Liver (tissue), 9 donors: ENCODE measurements around the gene MRPS18A. TPM values are rescaled to one million over a fixed set of nuclear protein-coding genes. Genes with fewer than 3 reads are reported as not detected.

Source experiments
- DNase-seq: peaks from one replicate; pipeline ENCODE4 v3.0.0-alpha.2; 2017; ENCODE audit warnings: low spot score
- H3K27ac ChIP-seq, 2 donors: one replicate each; pipeline ENCODE4 v1.7.0; 2013; ENCODE audit warnings: inconsistent platforms in 2 of 2, low read length in 2 of 2, control low read depth in 1 of 2, low read depth in 1 of 2, mild to moderate bottlenecking in 1 of 2
- H3K27me3 ChIP-seq, 4 donors: one replicate each; pipeline versions ENCODE4 v1.6.1 to v1.7.0; 2013; ENCODE audit warnings: low read length in 3 of 4, inconsistent platforms in 1 of 4, mild to moderate bottlenecking in 1 of 4, moderate library complexity in 1 of 4; ENCODE audit not compliant: control insufficient read depth in 4 of 4, insufficient read depth in 4 of 4
- H3K36me3 ChIP-seq, 4 donors: one replicate each; pipeline versions ENCODE4 v1.6.1 to v1.7.0; 2013; ENCODE audit warnings: low read length in 3 of 4, mild to moderate bottlenecking in 3 of 4, low read depth in 1 of 4, moderate library complexity in 1 of 4; ENCODE audit not compliant: control insufficient read depth in 4 of 4, insufficient read depth in 3 of 4
- H3K4me1 ChIP-seq, 4 donors: one replicate each; pipeline versions ENCODE4 v1.6.1 to v1.7.0; 2013; ENCODE audit warnings: low read length in 3 of 4, mild to moderate bottlenecking in 3 of 4, moderate library complexity in 1 of 4; ENCODE audit not compliant: control insufficient read depth in 4 of 4, insufficient read depth in 4 of 4
- H3K4me3 ChIP-seq, 3 donors: one replicate each; pipeline versions ENCODE4 v1.6.1 to v1.7.0; 2013; ENCODE audit warnings: low read length in 3 of 3, control low read depth in 1 of 3, low read depth in 1 of 3, mild to moderate bottlenecking in 1 of 3
- H3K9ac ChIP-seq, 2 donors: one replicate each; pipeline ENCODE4 v1.7.0; 2013; ENCODE audit warnings: low read length in 2 of 2, mild to moderate bottlenecking in 2 of 2, moderate library complexity in 2 of 2, control low read depth in 1 of 2, low read depth in 1 of 2
- H3K9me3 ChIP-seq, 4 donors: one replicate each; pipeline versions ENCODE4 v1.6.1 to v1.7.0; 2013; ENCODE audit warnings: low read length in 3 of 4; ENCODE audit not compliant: control insufficient read depth in 4 of 4
- EGR1 ChIP-seq, 2 donors: IDR thresholded peaks; 2 replicates each; pipeline ENCODE4 v1.6.1; 2016 to 2018; ENCODE audit warnings: antibody characterized with exemption in 2 of 2, low read depth in 2 of 2
- FOXA1 ChIP-seq: IDR thresholded peaks from 2 replicates; pipeline ENCODE4 v1.6.1; 2016; ENCODE audit warnings: antibody characterized with exemption
- FOXA2 ChIP-seq: IDR thresholded peaks from 2 replicates; pipeline ENCODE4 v1.6.1; 2016; ENCODE audit warnings: antibody characterized with exemption
- GABPA ChIP-seq, 2 donors: IDR thresholded peaks in 1 of 2; conservative IDR thresholded peaks in 1 of 2; 2 replicates each; pipeline ENCODE4 v1.6.1; 2016; ENCODE audit warnings: antibody characterized with exemption in 2 of 2, mild to moderate bottlenecking in 1 of 2, moderate library complexity in 1 of 2
- HNF4A ChIP-seq, 2 donors: conservative IDR thresholded peaks; 2 replicates each; pipeline ENCODE4 v1.6.1; 2016; ENCODE audit warnings: antibody characterized with exemption in 2 of 2, mild to moderate bottlenecking in 2 of 2
- HNF4G ChIP-seq: IDR thresholded peaks from 2 replicates; pipeline ENCODE4 v1.6.1; 2016; ENCODE audit warnings: antibody characterized with exemption
- JUND ChIP-seq, 2 donors: IDR thresholded peaks; 2 replicates each; pipeline ENCODE4 v1.6.1; 2016; ENCODE audit warnings: antibody characterized with exemption in 2 of 2
- NR2F2 ChIP-seq: IDR thresholded peaks from 2 replicates; pipeline ENCODE4 v1.6.1; 2016; ENCODE audit warnings: antibody characterized with exemption
- RAD21 ChIP-seq, 2 donors: IDR thresholded peaks; 2 replicates each; pipeline ENCODE4 v1.6.1; 2016; ENCODE audit warnings: antibody characterized with exemption in 2 of 2, mild to moderate bottlenecking in 2 of 2
- RXRA ChIP-seq, 2 donors: IDR thresholded peaks; 2 replicates each; pipeline ENCODE4 v1.6.1; 2017 to 2018; ENCODE audit warnings: antibody characterized with exemption in 2 of 2, mild to moderate bottlenecking in 1 of 2
- SP1 ChIP-seq: IDR thresholded peaks from 2 replicates; pipeline ENCODE4 v1.6.1; 2018; ENCODE audit warnings: antibody characterized with exemption, mild to moderate bottlenecking
- TAF1 ChIP-seq: conservative IDR thresholded peaks from 2 replicates; pipeline ENCODE4 v1.6.1; 2016; ENCODE audit warnings: antibody characterized with exemption, mild to moderate bottlenecking
- YY1 ChIP-seq: IDR thresholded peaks from 2 replicates; pipeline ENCODE4 v1.6.1; 2016; ENCODE audit warnings: antibody characterized with exemption, mild to moderate bottlenecking
- WGBS: extraction: QIAGEN DNeasy Blood & Tissue Kit; methylation state at CpG from one replicate; pipeline ENCODE4 v1.1.7; 2013; 5-methylcytosine and 5-hydroxymethylcytosine counted together
- polyA plus RNA-seq, 2 donors: library from polyadenylated mRNA; stranded (reverse) in 1 of 2; unstranded in 1 of 2; fragments of 200-250 nt in 1 of 2; fragments of >200 nt in 1 of 2; fragmentation: Nextera tagmentation in 1 of 2; extraction: Ambion mirVana in 1 of 2; gene quantifications; one replicate each; pipeline versions ENCODE4 v1.2.1 to v1.2.3, GENCODE V29; 2013 to 2015
- total RNA-seq, 2 donors: library from RNA; depleted of rRNA; stranded (reverse); fragments of >200 nt; gene quantifications; one replicate each; pipeline ENCODE4 v1.2.3, GENCODE V29; 2014
- TF ChIP-seq, protein P1 (sequence below): IDR thresholded peaks from 2 replicates; pipeline ENCODE4 v1.6.1; 2016; ENCODE audit warnings: antibody characterized with exemption
- TF ChIP-seq, protein P2 (sequence below): IDR thresholded peaks from 2 replicates; pipeline ENCODE4 v1.6.1; 2016; ENCODE audit warnings: antibody characterized with exemption
- TF ChIP-seq, protein P3 (sequence below): IDR thresholded peaks from 2 replicates; pipeline ENCODE4 v1.6.1; 2016; ENCODE audit warnings: antibody characterized with exemption, mild to moderate bottlenecking
- TF ChIP-seq, protein P4 (sequence below): IDR thresholded peaks from 2 replicates; pipeline ENCODE4 v1.6.1; 2016; ENCODE audit warnings: antibody characterized with exemption
- TF ChIP-seq, protein P5 (sequence below): fragments of 150-350 bp; IDR thresholded peaks from 2 replicates; pipeline ENCODE4 v1.5.1; 2017; ENCODE audit warnings: improper control_type of control experiment, low read depth, low read length; ENCODE audit not compliant: missing input control
- donor health status: healthy.
- donor health status: healthy.
- donor health status: healthy.
- donor health status: healthy.
- donor health status: healthy.

Gene MRPS18A
- total and polyA plus RNA-seq, 4 donors, result 21.5 to 50.5 (median 35.0) TPM

DNA sequence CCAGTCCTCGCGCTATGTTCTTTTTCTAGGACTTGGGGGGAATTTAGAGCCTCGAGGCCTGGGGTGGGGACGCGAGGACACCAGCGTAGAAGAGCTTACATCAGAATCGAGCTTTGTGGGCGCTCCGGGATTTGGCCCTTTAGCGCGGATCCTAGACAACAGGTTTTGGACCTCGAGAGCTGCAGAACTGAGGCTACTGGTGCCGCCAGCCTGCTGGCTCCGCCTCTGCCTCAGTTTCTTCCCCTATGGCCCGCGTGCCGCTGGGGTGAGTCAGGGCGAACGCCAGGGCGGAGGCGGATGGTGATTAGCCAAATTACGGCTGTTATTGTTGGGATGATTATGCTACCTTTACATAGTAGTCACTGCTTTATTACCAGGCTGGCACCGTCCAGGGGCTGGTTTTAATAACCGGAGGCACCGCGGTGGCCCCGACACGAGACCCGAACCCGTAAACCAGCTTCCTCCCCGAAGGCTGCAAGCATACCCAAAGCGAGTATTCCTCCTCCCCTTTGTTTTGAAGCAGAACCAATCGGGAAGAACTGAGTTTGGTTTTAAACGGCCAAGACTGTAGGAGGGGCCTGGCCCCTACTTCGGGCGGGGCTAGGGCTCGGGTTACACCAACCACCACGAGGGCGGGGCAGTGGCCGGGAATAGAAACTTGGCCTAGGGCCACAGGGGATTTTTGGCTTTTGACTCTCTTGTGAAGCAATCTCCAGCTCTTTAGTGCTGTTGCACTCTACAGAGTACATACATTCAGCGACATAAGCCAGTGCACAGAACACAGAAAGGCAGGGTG is 57.9 kb downstream of the MRPS18A start:
- H3K9me3 ChIP-seq, result no peaks in the 10 kb centered on the region
- peak overlapping the region; percentile 87 for H3K9ac ChIP-seq
- H3K4me3 ChIP-seq, result peak overlapping the region; percentile 78 to 91 (median 89)
- H3K27ac ChIP-seq, result peak overlapping the region; percentile 97 to 98
- no peaks in the 10 kb centered on the region for H3K27me3 ChIP-seq
- H3K36me3 ChIP-seq, result peaks cover 0 to 8% (median 5%) of the 10 kb centered on the region in 4 donors
- peaks cover 0 to 23% (median 14%) of the 10 kb centered on the region in 4 donors for H3K4me1 ChIP-seq
- WGBS, result under 1% methylated on average over 41 of the region's 41 CpGs
- peak; percentile 94 for DNase-seq
- TF ChIP-seq NR2F2 (peak; percentile 15), GABPA (IDR thresholded peaks at IDR 0.05 in 1 of 2, conservative IDR thresholded peaks at IDR 0.05 in 1 of 2) (peak in 1 of 2 donors; percentile 31), EGR1 (IDR thresholded peaks at IDR 0.05; ENCODE audit: low read depth in 2 of 2) (peak in 1 of 2 donors; percentile 45), TAF1 (peak; percentile 61), FOXA1 (peak; percentile 52), RAD21 (IDR thresholded peaks at IDR 0.05) (peak; percentile 4 to 21), SP1 (peak; percentile 93), RXRA (IDR thresholded peaks at IDR 0.05) (peak; percentile 43 to 54), FOXA2 (peak; percentile 14), HNF4G (no peak), YY1 (peak; percentile 71), HNF4A (conservative IDR thresholded peaks at IDR 0.05) (peak; percentile 25 to 40), JUND (IDR thresholded peaks at IDR 0.05) (peak in 1 of 2 donors; percentile 27)
- TF ChIP-seq, protein P1, sequence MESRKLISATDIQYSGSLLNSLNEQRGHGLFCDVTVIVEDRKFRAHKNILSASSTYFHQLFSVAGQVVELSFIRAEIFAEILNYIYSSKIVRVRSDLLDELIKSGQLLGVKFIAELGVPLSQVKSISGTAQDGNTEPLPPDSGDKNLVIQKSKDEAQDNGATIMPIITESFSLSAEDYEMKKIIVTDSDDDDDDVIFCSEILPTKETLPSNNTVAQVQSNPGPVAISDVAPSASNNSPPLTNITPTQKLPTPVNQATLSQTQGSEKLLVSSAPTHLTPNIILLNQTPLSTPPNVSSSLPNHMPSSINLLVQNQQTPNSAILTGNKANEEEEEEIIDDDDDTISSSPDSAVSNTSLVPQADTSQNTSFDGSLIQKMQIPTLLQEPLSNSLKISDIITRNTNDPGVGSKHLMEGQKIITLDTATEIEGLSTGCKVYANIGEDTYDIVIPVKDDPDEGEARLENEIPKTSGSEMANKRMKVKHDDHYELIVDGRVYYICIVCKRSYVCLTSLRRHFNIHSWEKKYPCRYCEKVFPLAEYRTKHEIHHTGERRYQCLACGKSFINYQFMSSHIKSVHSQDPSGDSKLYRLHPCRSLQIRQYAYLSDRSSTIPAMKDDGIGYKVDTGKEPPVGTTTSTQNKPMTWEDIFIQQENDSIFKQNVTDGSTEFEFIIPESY, result peak; percentile 10
- TF ChIP-seq, protein P2, sequence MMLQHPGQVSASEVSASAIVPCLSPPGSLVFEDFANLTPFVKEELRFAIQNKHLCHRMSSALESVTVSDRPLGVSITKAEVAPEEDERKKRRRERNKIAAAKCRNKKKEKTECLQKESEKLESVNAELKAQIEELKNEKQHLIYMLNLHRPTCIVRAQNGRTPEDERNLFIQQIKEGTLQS, result no peak
- TF ChIP-seq, protein P3, sequence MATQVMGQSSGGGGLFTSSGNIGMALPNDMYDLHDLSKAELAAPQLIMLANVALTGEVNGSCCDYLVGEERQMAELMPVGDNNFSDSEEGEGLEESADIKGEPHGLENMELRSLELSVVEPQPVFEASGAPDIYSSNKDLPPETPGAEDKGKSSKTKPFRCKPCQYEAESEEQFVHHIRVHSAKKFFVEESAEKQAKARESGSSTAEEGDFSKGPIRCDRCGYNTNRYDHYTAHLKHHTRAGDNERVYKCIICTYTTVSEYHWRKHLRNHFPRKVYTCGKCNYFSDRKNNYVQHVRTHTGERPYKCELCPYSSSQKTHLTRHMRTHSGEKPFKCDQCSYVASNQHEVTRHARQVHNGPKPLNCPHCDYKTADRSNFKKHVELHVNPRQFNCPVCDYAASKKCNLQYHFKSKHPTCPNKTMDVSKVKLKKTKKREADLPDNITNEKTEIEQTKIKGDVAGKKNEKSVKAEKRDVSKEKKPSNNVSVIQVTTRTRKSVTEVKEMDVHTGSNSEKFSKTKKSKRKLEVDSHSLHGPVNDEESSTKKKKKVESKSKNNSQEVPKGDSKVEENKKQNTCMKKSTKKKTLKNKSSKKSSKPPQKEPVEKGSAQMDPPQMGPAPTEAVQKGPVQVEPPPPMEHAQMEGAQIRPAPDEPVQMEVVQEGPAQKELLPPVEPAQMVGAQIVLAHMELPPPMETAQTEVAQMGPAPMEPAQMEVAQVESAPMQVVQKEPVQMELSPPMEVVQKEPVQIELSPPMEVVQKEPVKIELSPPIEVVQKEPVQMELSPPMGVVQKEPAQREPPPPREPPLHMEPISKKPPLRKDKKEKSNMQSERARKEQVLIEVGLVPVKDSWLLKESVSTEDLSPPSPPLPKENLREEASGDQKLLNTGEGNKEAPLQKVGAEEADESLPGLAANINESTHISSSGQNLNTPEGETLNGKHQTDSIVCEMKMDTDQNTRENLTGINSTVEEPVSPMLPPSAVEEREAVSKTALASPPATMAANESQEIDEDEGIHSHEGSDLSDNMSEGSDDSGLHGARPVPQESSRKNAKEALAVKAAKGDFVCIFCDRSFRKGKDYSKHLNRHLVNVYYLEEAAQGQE, result peak; percentile 91
- TF ChIP-seq, protein P4, sequence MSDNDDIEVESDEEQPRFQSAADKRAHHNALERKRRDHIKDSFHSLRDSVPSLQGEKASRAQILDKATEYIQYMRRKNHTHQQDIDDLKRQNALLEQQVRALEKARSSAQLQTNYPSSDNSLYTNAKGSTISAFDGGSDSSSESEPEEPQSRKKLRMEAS, result peak; percentile 71
- TF ChIP-seq, protein P5, sequence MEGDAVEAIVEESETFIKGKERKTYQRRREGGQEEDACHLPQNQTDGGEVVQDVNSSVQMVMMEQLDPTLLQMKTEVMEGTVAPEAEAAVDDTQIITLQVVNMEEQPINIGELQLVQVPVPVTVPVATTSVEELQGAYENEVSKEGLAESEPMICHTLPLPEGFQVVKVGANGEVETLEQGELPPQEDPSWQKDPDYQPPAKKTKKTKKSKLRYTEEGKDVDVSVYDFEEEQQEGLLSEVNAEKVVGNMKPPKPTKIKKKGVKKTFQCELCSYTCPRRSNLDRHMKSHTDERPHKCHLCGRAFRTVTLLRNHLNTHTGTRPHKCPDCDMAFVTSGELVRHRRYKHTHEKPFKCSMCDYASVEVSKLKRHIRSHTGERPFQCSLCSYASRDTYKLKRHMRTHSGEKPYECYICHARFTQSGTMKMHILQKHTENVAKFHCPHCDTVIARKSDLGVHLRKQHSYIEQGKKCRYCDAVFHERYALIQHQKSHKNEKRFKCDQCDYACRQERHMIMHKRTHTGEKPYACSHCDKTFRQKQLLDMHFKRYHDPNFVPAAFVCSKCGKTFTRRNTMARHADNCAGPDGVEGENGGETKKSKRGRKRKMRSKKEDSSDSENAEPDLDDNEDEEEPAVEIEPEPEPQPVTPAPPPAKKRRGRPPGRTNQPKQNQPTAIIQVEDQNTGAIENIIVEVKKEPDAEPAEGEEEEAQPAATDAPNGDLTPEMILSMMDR, result no peak
